Activated naive CD8-positive, alpha-beta T cell treated with anti-CD3 and anti-CD28 coated beads, Interleukin-2, amount 10 ng/mL, durations not matched to agents 7 days and 5 days (primary cell): ENCODE data around the gene SEMA6B. TPM values are rescaled to one million over a fixed set of nuclear protein-coding genes. Genes with fewer than 3 reads are reported as not detected.
"Not testable (repeated sequence)": the region's sequence is repeated elsewhere in the genome, so short reads cannot be mapped to it uniquely, and the experiment has no call there.

Source experiments
- ATAC-seq: fragments of 150-1000 bp; cut with Tn5 transposase; one replicate; pipeline ENCODE4 v1.10.0; 2021; ENCODE audit warnings: low read depth, moderate library complexity
- POLR2A ChIA-PET: fragments of 350-600 bp; sonication (Branson Sonifier 250); formaldehyde crosslinking; loops from one replicate; lab custom pipeline; 2021; ENCODE audit warnings: antibody characterized with exemption; lab: Charles Lee
- DNase-seq: peaks from one replicate; pipeline ENCODE4 v3.0.0; 2021
- H3K27ac Mint-ChIP-seq: one replicate; pipeline ENCODE4 v1.8.0; 2022; ENCODE audit warnings: mild to moderate bottlenecking, mixed read lengths
- H3K27me3 Mint-ChIP-seq: one replicate; pipeline ENCODE4 v1.8.0; 2022; ENCODE audit warnings: mild to moderate bottlenecking, moderate library complexity, mixed read lengths
- H3K36me3 Mint-ChIP-seq: one replicate; pipeline ENCODE4 v1.8.0; 2021; ENCODE audit warnings: mild to moderate bottlenecking, mixed read lengths
- H3K4me1 Mint-ChIP-seq: one replicate; pipeline ENCODE4 v1.8.0; 2021; ENCODE audit warnings: mixed read lengths
- H3K4me3 Mint-ChIP-seq: one replicate; pipeline ENCODE4 v1.8.0; 2022; ENCODE audit warnings: mild to moderate bottlenecking, moderate library complexity, mixed read lengths
- H3K9me3 Mint-ChIP-seq: one replicate; pipeline ENCODE4 v1.8.0; 2021; ENCODE audit warnings: mixed read lengths
- total RNA-seq, 2 experiments: library from RNA; stranded (reverse); gene quantifications; one replicate each; pipeline ENCODE4 v1.2.3, GENCODE V29; 2021

SEMA6B gene
- total RNA-seq, 2 experiments from 2014 or later, result 1.00 to 1.3 TPM

GRCh38 chr19:4542896-4543841 is 16.3 kb downstream of the SEMA6B start:
- no peak for DNase-seq
- peaks cover 2% of the 10 kb centered on the region for H3K27me3 Mint-ChIP-seq
- no peak for ATAC-seq
- POLR2A ChIA-PET, result no interaction called here
- H3K4me3 Mint-ChIP-seq, result no peak overlapping the region
- peaks cover 5% of the 10 kb centered on the region for H3K4me1 Mint-ChIP-seq
- peaks cover 2% of the 10 kb centered on the region for H3K9me3 Mint-ChIP-seq
- peaks cover 3% of the 10 kb centered on the region for H3K36me3 Mint-ChIP-seq
- H3K27ac Mint-ChIP-seq, result no peak overlapping the region

- H3K9me3 Mint-ChIP-seq, H3K36me3 Mint-ChIP-seq, H3K4me3 Mint-ChIP-seq, H3K27ac Mint-ChIP-seq, POLR2A ChIA-PET, DNase-seq, ATAC-seq, H3K27me3 Mint-ChIP-seq, H3K4me1 Mint-ChIP-seq: not testable (repeated sequence)
Measured at GRCh38 chr19:4541806-4542145, 17.7 kb downstream of the SEMA6B start.

GRCh38 chr19:4541114-4541805 is 18.2 kb downstream of the SEMA6B start:
- no peak overlapping the region for H3K27ac Mint-ChIP-seq
- peaks cover 3% of the 10 kb centered on the region for H3K36me3 Mint-ChIP-seq
- POLR2A ChIA-PET, result no interaction called here

GRCh38 chr19:4539693-4540581 is 19.5 kb downstream of the SEMA6B start, which contains the start of gene LRG1:
Gene LRG1, minus strand, starts transcription at chr19:4540036. Its CDS starts 23 bp downstream, at chr19:4540013.
- DNase-seq (no peak), ATAC-seq (no peak)
- Mint-ChIP-seq H3K27me3 (peaks cover 15% of the 10 kb centered on the region), H3K4me3 (peak within 1 kb of the TSS; percentile 58), H3K36me3 (peaks cover 3% of the 10 kb centered on the region), H3K27ac (peak within 1 kb of the TSS; percentile 25), H3K9me3 (peaks cover 2% of the 10 kb centered on the region), H3K4me1 (peaks cover 7% of the 10 kb centered on the region)
- POLR2A ChIA-PET, result interaction anchor here (0.7 kb wide), 1 partner anchor 107 kb away, joined by 3 read pairs; no protein-coding TSS in a partner anchor

More at GRCh38 chr19:4541114-4541805, 18.2 kb downstream of the SEMA6B start:
- DNase-seq (no peak), ATAC-seq (no peak)
- peaks cover 6% of the 10 kb centered on the region for H3K27me3 Mint-ChIP-seq
- H3K4me1 Mint-ChIP-seq, result peaks cover 5% of the 10 kb centered on the region
- peaks cover 2% of the 10 kb centered on the region for H3K9me3 Mint-ChIP-seq
- no peak overlapping the region for H3K4me3 Mint-ChIP-seq

- no peak overlapping the region for H3K27ac Mint-ChIP-seq
- peaks cover 3% of the 10 kb centered on the region for H3K36me3 Mint-ChIP-seq
- POLR2A ChIA-PET, result interaction anchor here (0.5 kb wide), 1 partner anchor 184 kb away, joined by 4 read pairs; no protein-coding TSS in a partner anchor
- DNase-seq (no peak), ATAC-seq (no peak)
- H3K27me3 Mint-ChIP-seq, result peaks cover 17% of the 10 kb centered on the region
- peaks cover 7% of the 10 kb centered on the region for H3K4me1 Mint-ChIP-seq
- H3K4me3 Mint-ChIP-seq, result no peak overlapping the region
- H3K9me3 Mint-ChIP-seq, result peaks cover 2% of the 10 kb centered on the region
Measured at GRCh38 chr19:4539169-4539692, 20.3 kb downstream of the SEMA6B start.

GRCh38 chr19:4538601-4538954 is 20.9 kb downstream of the SEMA6B start:
- Mint-ChIP-seq H3K27me3 (peaks cover 17% of the 10 kb centered on the region), H3K27ac (no peak overlapping the region), H3K9me3 (peaks cover 2% of the 10 kb centered on the region), H3K4me3 (no peak overlapping the region), H3K4me1 (peaks cover 7% of the 10 kb centered on the region), H3K36me3 (peaks cover 3% of the 10 kb centered on the region)
- DNase-seq (no peak), ATAC-seq (no peak)
- POLR2A ChIA-PET, result interaction anchor here (0.6 kb wide), 1 partner anchor 541 kb away, joined by 3 read pairs; no protein-coding TSS in a partner anchor

- POLR2A ChIA-PET, result interaction anchor here (0.6 kb wide), 1 partner anchor 541 kb away, joined by 3 read pairs; no protein-coding TSS in a partner anchor
- Mint-ChIP-seq H3K36me3 (peaks cover 3% of the 10 kb centered on the region), H3K4me3 (no peak overlapping the region), H3K27me3 (peaks cover 17% of the 10 kb centered on the region), H3K9me3 (peaks cover 2% of the 10 kb centered on the region), H3K4me1 (peaks cover 7% of the 10 kb centered on the region), H3K27ac (no peak overlapping the region)
- DNase-seq, result no peak
- no peak for ATAC-seq
Measured at GRCh38 chr19:4537953-4538600, 21.4 kb downstream of the SEMA6B start.

- H3K27ac Mint-ChIP-seq, result no peak overlapping the region
- peaks cover 17% of the 10 kb centered on the region for H3K27me3 Mint-ChIP-seq
- no peak overlapping the region for H3K4me3 Mint-ChIP-seq
- DNase-seq (no peak), ATAC-seq (no peak)
- peaks cover 2% of the 10 kb centered on the region for H3K9me3 Mint-ChIP-seq
- POLR2A ChIA-PET, result no interaction called here
- peaks cover 3% of the 10 kb centered on the region for H3K36me3 Mint-ChIP-seq
- peaks cover 7% of the 10 kb centered on the region for H3K4me1 Mint-ChIP-seq
Measured at GRCh38 chr19:4536798-4537197, 22.7 kb downstream of the SEMA6B start.

GRCh38 chr19:4534836-4535658 is 24.4 kb downstream of the SEMA6B start, which contains the start of gene PLIN5:
Gene PLIN5, minus strand, starts transcription at chr19:4535224. Its CDS starts 1,150 bp downstream, at chr19:4534074.
- Mint-ChIP-seq H3K9me3 (no peaks in the 10 kb centered on the region), H3K4me3 (no peak within 1 kb of the TSS), H3K27me3 (peaks cover 17% of the 10 kb centered on the region), H3K36me3 (no peaks in the 10 kb centered on the region), H3K4me1 (peaks cover 5% of the 10 kb centered on the region), H3K27ac (no peak within 1 kb of the TSS)
- DNase-seq (peak; percentile 47), ATAC-seq (peak; percentile 46)
- POLR2A ChIA-PET, result interaction anchor here (1.3 kb wide), 1 partner anchor 63 kb away, joined by 6 read pairs; the partner anchor contains the start of gene HDGFL2

GRCh38 chr19:4533835-4534424 is 25.6 kb downstream of the SEMA6B start:
- no peaks in the 10 kb centered on the region for H3K36me3 Mint-ChIP-seq
- H3K4me3 Mint-ChIP-seq, result no peak overlapping the region
- peaks cover 2% of the 10 kb centered on the region for H3K4me1 Mint-ChIP-seq
- no peak overlapping the region for H3K27ac Mint-ChIP-seq
- POLR2A ChIA-PET, result interaction anchor here (1.3 kb wide), 1 partner anchor 62 kb away, joined by 6 read pairs; the partner anchor contains the start of gene HDGFL2
- peaks cover 16% of the 10 kb centered on the region for H3K27me3 Mint-ChIP-seq
- no peaks in the 10 kb centered on the region for H3K9me3 Mint-ChIP-seq
- ATAC-seq, result no peak
- no peak for DNase-seq

GRCh38 chr19:4533334-4533733 is 26.1 kb downstream of the SEMA6B start:
- no peak for DNase-seq
- Mint-ChIP-seq H3K27ac (no peak overlapping the region), H3K4me3 (no peak overlapping the region), H3K36me3 (no peaks in the 10 kb centered on the region), H3K27me3 (peaks cover 16% of the 10 kb centered on the region), H3K4me1 (peaks cover 2% of the 10 kb centered on the region), H3K9me3 (no peaks in the 10 kb centered on the region)
- no peak for ATAC-seq
- POLR2A ChIA-PET, result no interaction called here
